Ectodermal cell (in vitro differentiated cells): ENCODE measurements around the gene SLC25A12. TPM values are rescaled to one million over a fixed set of nuclear protein-coding genes. Genes with fewer than 3 reads are reported as not detected.

ENCODE experiments used
- H3K27ac ChIP-seq: 2 replicates; pipeline ENCODE4 v1.7.0; 2013; ENCODE audit warnings: mild to moderate bottlenecking, low read depth, low read length; ENCODE audit not compliant: insufficient read depth, poor library complexity, severe bottlenecking
- H3K27me3 ChIP-seq: 2 replicates; pipeline ENCODE4 v1.7.0; 2013; ENCODE audit warnings: mild to moderate bottlenecking, low read length; ENCODE audit not compliant: insufficient read depth, control insufficient read depth, poor library complexity, severe bottlenecking
- H3K36me3 ChIP-seq: one replicate; pipeline ENCODE4 v1.7.0; 2013; ENCODE audit warnings: low read length; ENCODE audit not compliant: control insufficient read depth, insufficient read depth
- H3K4me1 ChIP-seq: one replicate; pipeline ENCODE4 v1.7.0; 2013; ENCODE audit warnings: low read length; ENCODE audit not compliant: control insufficient read depth, insufficient read depth
- H3K4me3 ChIP-seq: 2 replicates; pipeline ENCODE4 v1.7.0; 2013; ENCODE audit warnings: low read depth, low read length, control low read depth; ENCODE audit not compliant: insufficient read depth
- H3K9me3 ChIP-seq: 2 replicates; pipeline ENCODE4 v1.7.0; 2013; ENCODE audit warnings: mild to moderate bottlenecking, low read length, moderate library complexity; ENCODE audit not compliant: control insufficient read depth
- WGBS, 2 experiments: methylation state at CpG; one replicate each; pipeline ENCODE4 v1.1.7; 2013; ENCODE audit warnings: missing lambda C conversion rate in 2 of 2; 5-methylcytosine and 5-hydroxymethylcytosine counted together
- polyA plus RNA-seq, 4 experiments: library from polyadenylated mRNA; stranded (reverse); fragments of 50-300 nt; gene quantifications; one replicate each; pipeline ENCODE4 v1.2.3, GENCODE V29; 2013

Gene SLC25A12, protein sequence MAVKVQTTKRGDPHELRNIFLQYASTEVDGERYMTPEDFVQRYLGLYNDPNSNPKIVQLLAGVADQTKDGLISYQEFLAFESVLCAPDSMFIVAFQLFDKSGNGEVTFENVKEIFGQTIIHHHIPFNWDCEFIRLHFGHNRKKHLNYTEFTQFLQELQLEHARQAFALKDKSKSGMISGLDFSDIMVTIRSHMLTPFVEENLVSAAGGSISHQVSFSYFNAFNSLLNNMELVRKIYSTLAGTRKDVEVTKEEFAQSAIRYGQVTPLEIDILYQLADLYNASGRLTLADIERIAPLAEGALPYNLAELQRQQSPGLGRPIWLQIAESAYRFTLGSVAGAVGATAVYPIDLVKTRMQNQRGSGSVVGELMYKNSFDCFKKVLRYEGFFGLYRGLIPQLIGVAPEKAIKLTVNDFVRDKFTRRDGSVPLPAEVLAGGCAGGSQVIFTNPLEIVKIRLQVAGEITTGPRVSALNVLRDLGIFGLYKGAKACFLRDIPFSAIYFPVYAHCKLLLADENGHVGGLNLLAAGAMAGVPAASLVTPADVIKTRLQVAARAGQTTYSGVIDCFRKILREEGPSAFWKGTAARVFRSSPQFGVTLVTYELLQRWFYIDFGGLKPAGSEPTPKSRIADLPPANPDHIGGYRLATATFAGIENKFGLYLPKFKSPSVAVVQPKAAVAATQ
- polyA plus RNA-seq (2013, experiment 1 of 4): 4.6 TPM
- polyA plus RNA-seq (2013, experiment 2 of 4): 3.4 TPM
- polyA plus RNA-seq (2013, experiment 3 of 4): 3.6 TPM
- 3.9 TPM for polyA plus RNA-seq (2013, experiment 4 of 4)

DNA sequence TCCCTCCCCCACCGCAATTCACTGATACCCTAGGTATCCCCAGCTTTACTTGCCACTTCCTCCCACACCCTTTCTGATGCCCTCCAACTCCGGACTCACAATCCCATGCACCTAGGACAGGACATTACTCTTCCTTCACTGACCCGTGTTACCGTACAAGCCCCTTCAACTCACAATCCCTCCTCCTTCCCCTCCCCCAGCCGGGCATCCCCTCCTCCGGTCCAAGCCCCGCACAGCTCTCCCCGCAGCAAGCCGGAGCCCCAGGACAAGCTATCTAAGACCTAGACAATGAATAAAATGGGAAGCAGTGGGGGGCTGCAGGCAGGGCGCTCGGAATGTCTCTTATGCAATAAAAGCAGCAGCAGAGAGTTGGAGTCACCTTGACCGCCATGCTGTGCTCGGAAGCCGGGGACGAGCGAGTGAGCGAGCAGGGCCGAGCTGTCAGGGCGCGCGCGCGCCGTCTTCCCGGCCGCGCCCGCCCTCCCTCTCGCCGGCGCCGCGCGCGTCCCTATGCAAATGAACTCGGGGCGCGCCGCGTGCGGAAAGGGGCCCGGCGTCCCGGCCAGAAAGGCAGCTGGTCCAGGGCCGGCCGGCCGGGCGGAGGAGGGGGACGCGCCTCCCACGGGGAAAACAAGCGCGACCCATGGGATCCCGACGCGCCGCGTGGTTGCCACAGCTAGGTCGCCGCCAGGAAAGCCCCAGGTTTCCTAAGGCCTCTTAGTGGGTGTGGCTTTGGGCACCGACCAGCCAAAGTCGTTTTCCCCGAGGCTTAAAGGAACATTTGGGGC is at the start of gene SLC25A12:
Gene SLC25A12, minus strand, starts transcription at position 421 of the 788 bp plus-strand sequence. Its CDS starts 30 bp downstream, at position 391.
- Histone ChIP-seq H3K4me3 (peak within 1 kb of the TSS; percentile 67), H3K27ac (no peak within 1 kb of the TSS), H3K36me3 (no peaks in the 10 kb centered on the region), H3K9me3 (no peaks in the 10 kb centered on the region), H3K27me3 (peaks cover 7% of the 10 kb centered on the region), H3K4me1 (peaks cover 8% of the 10 kb centered on the region)
- 1% methylated on average over 63 of the region's 63 CpGs for WGBS, 2 experiments

DNA sequence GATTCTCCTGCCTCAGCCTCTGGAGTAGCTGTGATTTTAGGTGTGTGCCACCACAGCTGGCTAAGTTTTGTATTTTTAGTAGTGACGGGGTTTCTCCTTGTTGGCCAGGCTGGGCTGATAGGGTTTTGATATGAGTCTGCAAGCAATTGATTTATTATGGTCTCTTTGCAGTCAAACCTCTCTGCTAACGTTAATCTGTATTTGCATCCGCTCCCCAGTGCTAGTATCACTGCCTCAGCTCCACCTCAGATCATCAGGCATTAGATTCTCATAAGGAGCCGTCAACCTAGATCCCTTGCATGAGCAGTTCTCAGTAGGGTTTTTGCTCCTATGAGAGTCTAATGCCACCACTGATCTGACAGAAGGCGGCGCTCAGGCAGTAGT is 47.3 kb upstream of the SLC25A12 start:
- 97% methylated on average over 6 of the region's 6 CpGs for WGBS, 2 experiments
- H3K4me1 ChIP-seq: no peaks in the 10 kb centered on the region
- H3K27ac ChIP-seq: no peak overlapping the region
- no peaks in the 10 kb centered on the region for H3K27me3 ChIP-seq
- H3K9me3 ChIP-seq: no peaks in the 10 kb centered on the region
- H3K36me3 ChIP-seq: peaks cover 6% of the 10 kb centered on the region
- H3K4me3 ChIP-seq: no peak overlapping the region

DNA sequence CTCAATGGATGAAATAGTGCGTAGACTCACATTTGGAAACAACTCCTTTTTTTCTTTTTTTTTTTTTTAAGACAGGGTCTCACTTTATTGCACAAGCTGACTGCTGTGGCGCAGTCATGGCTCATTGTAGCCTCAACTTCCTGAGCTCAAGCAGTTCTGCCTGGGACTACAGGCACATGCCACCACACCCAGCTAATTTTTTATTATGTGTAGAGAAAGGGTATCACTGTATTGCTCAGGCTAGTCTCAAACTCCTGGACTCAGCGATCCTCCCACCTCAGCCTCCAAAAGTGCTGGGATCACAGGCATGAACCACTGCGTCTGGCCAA is 45.7 kb upstream of the SLC25A12 start:
- Histone ChIP-seq H3K9me3 (no peaks in the 10 kb centered on the region), H3K27me3 (no peaks in the 10 kb centered on the region), H3K27ac (no peak overlapping the region), H3K4me1 (no peaks in the 10 kb centered on the region), H3K4me3 (no peak overlapping the region), H3K36me3 (peaks cover 6% of the 10 kb centered on the region)
- WGBS, 2 experiments: 90 to 94% methylated on average over 4 of the region's 4 CpGs

DNA sequence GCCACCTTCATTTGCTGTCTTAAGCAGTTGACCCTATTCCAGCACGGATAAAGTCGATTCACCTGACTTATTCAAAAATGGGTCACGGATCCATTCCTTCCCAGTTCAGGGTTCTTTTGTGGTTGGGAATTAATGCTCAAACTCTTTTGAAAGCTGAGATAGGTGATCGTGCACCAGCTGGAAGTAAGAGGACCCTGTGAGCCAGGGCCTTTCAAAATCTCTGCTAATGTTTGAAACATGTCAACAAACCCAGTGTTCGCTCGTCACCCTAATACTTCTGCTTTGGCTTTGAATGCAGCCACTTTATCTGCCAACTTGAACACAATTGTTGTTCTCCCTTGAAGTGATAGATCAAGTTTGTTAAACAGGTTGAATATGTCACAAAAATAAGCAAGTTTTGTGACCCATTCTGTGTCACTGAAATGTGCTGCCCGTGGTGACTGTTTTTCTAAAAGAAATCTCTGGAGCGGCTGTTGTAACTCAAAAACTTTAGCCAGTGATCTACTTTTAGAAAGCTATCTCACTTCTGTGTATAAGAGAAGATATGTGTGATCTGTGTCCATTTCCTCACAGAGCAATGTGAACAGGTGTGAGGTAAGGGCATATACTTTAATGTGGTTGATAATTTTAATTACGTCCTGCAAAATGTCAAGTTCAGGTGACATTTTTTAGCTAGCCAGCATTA is 45.2 kb upstream of the SLC25A12 start:
- H3K9me3 ChIP-seq: no peaks in the 10 kb centered on the region
- H3K4me3 ChIP-seq: no peak overlapping the region
- no peak overlapping the region for H3K27ac ChIP-seq
- peaks cover 6% of the 10 kb centered on the region for H3K36me3 ChIP-seq
- H3K27me3 ChIP-seq: no peaks in the 10 kb centered on the region
- no peaks in the 10 kb centered on the region for H3K4me1 ChIP-seq
- 94 to 95% methylated on average over 9 of the region's 9 CpGs for WGBS, 2 experiments

DNA sequence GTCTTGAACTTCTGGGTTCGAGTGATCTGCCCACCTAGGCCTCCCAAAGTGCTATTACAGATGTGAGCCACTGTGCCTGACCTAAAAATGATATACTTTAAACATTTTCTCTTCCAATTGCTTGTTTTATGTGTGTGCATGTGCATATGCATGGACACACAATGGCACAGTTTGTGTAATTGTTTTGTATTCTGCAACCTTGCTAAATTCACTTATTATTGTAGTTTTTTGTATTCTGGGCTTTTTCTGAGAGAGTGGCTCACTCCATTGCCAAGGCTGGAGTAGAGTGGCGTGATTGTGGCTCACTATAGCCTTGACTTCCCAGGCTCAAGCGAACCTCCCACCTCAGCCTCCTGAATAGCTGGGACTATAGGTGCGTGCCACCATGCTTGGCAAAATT is 36.3 kb upstream of the SLC25A12 start:
- 91 to 94% methylated on average over 4 of the region's 4 CpGs for WGBS, 2 experiments
- no peak overlapping the region for H3K4me3 ChIP-seq
- H3K9me3 ChIP-seq: no peaks in the 10 kb centered on the region
- no peaks in the 10 kb centered on the region for H3K27me3 ChIP-seq
- H3K27ac ChIP-seq: no peak overlapping the region
- no peaks in the 10 kb centered on the region for H3K4me1 ChIP-seq
- peaks cover 26% of the 10 kb centered on the region for H3K36me3 ChIP-seq

DNA sequence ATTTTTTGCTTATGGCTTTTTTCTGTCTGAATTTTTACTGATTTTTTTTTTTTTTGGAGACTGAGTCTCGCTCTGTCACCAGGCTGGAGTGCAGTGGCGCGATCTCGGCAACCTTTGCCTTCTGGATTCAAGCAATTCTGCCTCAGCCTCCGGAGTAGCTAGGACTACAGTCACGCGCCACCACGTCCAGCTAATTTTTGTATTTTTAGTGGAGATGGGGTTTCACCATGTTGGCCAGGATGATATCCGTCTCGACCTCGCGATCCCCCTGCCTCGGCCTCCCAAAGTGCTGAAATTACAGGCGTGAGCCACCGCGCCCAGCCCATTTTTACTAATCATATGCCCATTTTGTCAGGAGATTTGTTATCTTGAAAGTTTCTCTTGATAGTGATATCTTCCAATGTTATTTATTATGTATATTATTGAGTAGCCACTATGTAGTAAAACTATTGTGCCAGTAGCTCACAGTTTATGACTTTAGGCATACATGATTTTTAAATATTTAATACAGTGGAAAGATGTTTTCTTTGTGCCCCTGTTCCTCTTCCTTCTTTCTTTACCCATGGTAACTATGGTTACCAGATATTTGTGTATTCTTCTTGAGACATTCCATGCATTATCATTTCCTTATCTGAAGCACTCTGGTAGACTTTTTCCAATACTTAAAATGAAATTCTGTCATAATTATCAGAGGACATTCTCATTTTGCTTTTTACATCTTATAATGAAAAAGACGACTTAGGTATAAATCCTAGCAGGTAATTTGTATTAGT is 30.3 kb upstream of the SLC25A12 start:
- WGBS, 2 experiments: 89 to 95% methylated on average over 16 of the region's 17 CpGs

DNA sequence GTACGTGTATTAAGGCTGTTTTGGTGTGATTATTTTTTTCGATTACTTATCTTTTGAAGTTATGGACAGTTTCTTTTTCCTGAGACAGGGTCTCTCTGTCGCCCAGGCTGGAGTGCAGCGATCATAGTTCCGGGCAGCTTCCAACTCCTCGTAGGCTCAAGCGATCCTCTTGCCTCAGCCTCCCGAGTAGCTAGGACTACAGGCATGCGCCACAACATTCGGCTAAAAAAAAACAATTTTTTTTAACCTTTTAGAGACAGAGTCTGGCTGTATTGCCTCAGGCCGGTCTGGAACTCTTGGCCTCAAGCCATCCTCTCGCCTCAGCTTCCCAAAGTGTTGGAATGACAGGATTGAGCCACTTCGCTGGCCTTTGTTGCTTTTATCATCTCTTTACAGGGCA is 29.2 kb upstream of the SLC25A12 start:
- Histone ChIP-seq H3K9me3 (no peaks in the 10 kb centered on the region), H3K27me3 (no peaks in the 10 kb centered on the region), H3K4me3 (peak overlapping the region; percentile 77), H3K27ac (peak overlapping the region; percentile 87), H3K4me1 (peaks cover 8% of the 10 kb centered on the region), H3K36me3 (peaks cover 23% of the 10 kb centered on the region)
- 56 to 59% methylated on average over 13 of the region's 13 CpGs for WGBS, 2 experiments

More for the DNA sequence above, 30.3 kb upstream of the SLC25A12 start:
- H3K36me3 ChIP-seq: peaks cover 23% of the 10 kb centered on the region
- peaks cover 8% of the 10 kb centered on the region for H3K4me1 ChIP-seq
- no peak overlapping the region for H3K27ac ChIP-seq
- H3K27me3 ChIP-seq: no peaks in the 10 kb centered on the region
- no peaks in the 10 kb centered on the region for H3K9me3 ChIP-seq
- no peak overlapping the region for H3K4me3 ChIP-seq

DNA sequence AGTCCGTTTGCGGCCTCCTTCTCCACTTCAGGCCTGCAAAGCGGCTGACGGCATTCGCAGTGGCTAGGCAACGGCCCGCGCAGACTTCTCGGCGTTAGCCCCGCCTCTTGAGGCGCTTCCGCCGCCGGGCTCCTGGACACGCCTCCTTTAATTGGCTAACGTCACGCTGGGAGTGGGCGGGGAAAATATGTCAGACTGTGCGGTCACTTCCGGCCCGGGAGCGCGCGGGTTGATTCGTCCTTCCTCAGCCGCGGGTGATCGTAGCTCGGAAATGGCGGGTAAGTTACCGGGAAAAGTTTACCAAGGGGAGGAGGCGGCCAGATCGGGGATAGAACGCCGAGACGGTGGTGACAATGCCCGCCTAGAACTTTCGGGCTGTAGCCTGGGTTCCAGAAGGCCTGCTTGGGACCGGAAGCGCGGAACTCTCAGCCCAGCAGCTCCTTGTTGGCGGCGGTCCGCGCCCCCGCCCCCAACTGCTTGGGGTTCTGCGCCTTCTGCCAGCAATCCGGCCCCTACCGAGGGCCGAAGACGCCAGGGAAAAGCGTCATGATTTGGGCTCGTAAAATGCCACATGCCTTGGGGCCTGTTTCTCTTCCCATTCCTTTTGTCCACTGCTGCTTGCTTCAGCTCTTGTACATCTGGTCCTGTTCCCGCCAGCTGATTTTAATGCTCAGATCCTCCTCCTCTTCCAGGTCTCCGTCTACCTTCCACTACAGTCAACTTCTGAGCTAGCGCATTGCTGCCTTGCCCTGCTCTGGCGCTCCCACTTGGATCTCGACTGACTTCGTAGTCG is 28.4 kb upstream of the SLC25A12 start, which contains the start of gene HAT1:
Gene HAT1, plus strand, starts transcription at position 232 of the 793 bp plus-strand sequence. Its CDS starts 40 bp downstream, at position 272.
- Histone ChIP-seq H3K9me3 (no peaks in the 10 kb centered on the region), H3K4me1 (peaks cover 8% of the 10 kb centered on the region), H3K36me3 (peaks cover 16% of the 10 kb centered on the region), H3K27me3 (no peaks in the 10 kb centered on the region), H3K27ac (peak within 1 kb of the TSS; percentile 87), H3K4me3 (peak within 1 kb of the TSS; percentile 77)
- 0 to 1% methylated on average over 61 of the region's 61 CpGs for WGBS, 2 experiments

DNA sequence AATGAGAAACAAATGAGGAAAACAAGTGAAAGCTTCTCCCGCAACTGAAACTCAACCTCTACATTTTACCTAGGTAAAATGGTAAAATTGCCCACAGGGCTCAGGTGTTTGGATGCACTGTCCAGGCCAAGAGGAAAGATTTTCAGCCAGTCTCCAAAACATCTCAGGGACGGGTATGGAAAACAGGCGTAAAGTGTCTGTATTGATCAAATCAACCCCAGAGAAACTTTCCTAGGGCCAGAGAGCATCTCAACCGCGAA is 27.9 kb upstream of the SLC25A12 start:
- Histone ChIP-seq H3K27me3 (no peaks in the 10 kb centered on the region), H3K27ac (no peak overlapping the region), H3K9me3 (no peaks in the 10 kb centered on the region), H3K4me1 (peaks cover 8% of the 10 kb centered on the region), H3K4me3 (peak overlapping the region; percentile 29), H3K36me3 (peaks cover 10% of the 10 kb centered on the region)
- 20 to 25% methylated on average over 5 of the region's 5 CpGs for WGBS, 2 experiments
